ENCODE measurements around the gene FAM151B. TPM values are rescaled to one million over a fixed set of nuclear protein-coding genes. Genes with fewer than 3 reads are reported as not detected.
A peak's percentile ranks its signal among the peaks of the same experiment; 100 is the strongest.

The FAM151B gene
- total and polyA plus RNA-seq, 9 of the 15 experiments (the other 6 are each of a cell fraction or from before 2014, with no cell fraction given): 0.10 to 0.46 (median 0.22) TPM; not detected in 2

DNA sequence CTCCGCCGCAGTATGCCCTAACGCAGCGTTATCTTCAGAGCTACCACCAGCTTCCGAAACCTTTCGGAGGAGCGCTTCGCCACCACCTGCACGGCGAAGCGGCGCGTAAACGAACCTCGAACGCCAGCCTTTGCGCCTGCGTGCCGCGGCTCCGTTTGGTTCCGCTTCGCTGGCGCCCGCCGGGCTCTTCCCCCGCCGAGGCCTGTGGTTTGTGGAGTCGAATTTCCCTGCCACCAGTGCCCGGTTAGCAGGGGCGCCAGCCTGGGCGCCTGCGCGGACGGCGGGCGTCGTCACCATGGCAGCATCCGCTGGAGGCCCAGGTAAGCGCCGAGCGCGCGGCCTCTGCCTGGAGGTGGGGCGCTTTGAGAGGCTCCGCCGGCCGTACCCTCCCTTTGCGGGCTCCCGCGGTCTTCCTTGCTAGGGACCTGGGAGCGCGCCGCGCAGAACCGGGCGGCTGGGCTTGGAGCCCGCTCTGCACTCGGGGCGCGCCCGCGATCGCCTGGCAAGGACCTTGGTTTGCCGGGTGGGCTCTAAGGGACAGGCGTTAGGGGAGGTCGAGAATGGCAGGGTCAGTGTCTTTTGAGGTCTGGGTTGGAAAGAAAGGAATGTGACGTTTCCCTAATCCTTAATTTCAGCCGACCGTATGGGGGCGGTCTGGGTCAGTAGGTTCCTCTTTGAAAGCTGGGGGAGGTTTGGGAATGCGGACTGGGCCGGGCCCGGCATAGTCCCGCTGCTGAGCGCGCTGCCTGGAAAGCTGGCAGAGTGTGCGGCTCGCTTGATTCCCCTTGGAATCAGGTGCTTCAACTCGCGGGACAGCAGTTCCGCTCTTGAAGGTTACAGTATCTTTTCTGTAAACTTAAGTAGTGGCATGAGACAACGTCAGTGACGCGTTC is at the start of gene FAM151B (continued):
- TF ChIP-seq, protein P1, sequence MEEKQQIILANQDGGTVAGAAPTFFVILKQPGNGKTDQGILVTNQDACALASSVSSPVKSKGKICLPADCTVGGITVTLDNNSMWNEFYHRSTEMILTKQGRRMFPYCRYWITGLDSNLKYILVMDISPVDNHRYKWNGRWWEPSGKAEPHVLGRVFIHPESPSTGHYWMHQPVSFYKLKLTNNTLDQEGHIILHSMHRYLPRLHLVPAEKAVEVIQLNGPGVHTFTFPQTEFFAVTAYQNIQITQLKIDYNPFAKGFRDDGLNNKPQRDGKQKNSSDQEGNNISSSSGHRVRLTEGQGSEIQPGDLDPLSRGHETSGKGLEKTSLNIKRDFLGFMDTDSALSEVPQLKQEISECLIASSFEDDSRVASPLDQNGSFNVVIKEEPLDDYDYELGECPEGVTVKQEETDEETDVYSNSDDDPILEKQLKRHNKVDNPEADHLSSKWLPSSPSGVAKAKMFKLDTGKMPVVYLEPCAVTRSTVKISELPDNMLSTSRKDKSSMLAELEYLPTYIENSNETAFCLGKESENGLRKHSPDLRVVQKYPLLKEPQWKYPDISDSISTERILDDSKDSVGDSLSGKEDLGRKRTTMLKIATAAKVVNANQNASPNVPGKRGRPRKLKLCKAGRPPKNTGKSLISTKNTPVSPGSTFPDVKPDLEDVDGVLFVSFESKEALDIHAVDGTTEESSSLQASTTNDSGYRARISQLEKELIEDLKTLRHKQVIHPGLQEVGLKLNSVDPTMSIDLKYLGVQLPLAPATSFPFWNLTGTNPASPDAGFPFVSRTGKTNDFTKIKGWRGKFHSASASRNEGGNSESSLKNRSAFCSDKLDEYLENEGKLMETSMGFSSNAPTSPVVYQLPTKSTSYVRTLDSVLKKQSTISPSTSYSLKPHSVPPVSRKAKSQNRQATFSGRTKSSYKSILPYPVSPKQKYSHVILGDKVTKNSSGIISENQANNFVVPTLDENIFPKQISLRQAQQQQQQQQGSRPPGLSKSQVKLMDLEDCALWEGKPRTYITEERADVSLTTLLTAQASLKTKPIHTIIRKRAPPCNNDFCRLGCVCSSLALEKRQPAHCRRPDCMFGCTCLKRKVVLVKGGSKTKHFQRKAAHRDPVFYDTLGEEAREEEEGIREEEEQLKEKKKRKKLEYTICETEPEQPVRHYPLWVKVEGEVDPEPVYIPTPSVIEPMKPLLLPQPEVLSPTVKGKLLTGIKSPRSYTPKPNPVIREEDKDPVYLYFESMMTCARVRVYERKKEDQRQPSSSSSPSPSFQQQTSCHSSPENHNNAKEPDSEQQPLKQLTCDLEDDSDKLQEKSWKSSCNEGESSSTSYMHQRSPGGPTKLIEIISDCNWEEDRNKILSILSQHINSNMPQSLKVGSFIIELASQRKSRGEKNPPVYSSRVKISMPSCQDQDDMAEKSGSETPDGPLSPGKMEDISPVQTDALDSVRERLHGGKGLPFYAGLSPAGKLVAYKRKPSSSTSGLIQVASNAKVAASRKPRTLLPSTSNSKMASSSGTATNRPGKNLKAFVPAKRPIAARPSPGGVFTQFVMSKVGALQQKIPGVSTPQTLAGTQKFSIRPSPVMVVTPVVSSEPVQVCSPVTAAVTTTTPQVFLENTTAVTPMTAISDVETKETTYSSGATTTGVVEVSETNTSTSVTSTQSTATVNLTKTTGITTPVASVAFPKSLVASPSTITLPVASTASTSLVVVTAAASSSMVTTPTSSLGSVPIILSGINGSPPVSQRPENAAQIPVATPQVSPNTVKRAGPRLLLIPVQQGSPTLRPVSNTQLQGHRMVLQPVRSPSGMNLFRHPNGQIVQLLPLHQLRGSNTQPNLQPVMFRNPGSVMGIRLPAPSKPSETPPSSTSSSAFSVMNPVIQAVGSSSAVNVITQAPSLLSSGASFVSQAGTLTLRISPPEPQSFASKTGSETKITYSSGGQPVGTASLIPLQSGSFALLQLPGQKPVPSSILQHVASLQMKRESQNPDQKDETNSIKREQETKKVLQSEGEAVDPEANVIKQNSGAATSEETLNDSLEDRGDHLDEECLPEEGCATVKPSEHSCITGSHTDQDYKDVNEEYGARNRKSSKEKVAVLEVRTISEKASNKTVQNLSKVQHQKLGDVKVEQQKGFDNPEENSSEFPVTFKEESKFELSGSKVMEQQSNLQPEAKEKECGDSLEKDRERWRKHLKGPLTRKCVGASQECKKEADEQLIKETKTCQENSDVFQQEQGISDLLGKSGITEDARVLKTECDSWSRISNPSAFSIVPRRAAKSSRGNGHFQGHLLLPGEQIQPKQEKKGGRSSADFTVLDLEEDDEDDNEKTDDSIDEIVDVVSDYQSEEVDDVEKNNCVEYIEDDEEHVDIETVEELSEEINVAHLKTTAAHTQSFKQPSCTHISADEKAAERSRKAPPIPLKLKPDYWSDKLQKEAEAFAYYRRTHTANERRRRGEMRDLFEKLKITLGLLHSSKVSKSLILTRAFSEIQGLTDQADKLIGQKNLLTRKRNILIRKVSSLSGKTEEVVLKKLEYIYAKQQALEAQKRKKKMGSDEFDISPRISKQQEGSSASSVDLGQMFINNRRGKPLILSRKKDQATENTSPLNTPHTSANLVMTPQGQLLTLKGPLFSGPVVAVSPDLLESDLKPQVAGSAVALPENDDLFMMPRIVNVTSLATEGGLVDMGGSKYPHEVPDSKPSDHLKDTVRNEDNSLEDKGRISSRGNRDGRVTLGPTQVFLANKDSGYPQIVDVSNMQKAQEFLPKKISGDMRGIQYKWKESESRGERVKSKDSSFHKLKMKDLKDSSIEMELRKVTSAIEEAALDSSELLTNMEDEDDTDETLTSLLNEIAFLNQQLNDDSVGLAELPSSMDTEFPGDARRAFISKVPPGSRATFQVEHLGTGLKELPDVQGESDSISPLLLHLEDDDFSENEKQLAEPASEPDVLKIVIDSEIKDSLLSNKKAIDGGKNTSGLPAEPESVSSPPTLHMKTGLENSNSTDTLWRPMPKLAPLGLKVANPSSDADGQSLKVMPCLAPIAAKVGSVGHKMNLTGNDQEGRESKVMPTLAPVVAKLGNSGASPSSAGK (IDR thresholded peaks at IDR 0.05): peak; percentile 41; the same call in 1 of the 2 replicates
- TF ChIP-seq ZNF24 (IDR thresholded peaks at IDR 0.05) (no peak), RBFOX2 (IDR thresholded peaks at IDR 0.05; ENCODE audit: low read depth, low read length) (0 out of 2 replicates have a peak, but pooled peaks have one; percentile 24), ASH1L (IDR thresholded peaks at IDR 0.05; ENCODE audit: borderline replicate concordance, low read depth, partially characterized antibody) (no peak), CBX5 (IDR thresholded peaks at IDR 0.05; ENCODE audit: borderline replicate concordance, low read depth) (no peak), POLR2G (IDR thresholded peaks at IDR 0.05; ENCODE audit: low read depth, low read length) (peak; percentile 39; the same call in 1 of the 2 replicates), U2AF1 (optimal IDR thresholded peaks at IDR 0.05; ENCODE audit: low read depth, low read length) (no peak), ZFX (CRISPR knock-in tag; IDR thresholded peaks at IDR 0.05) (peak; percentile 62), ZNF184 (CRISPR knock-in tag; IDR thresholded peaks at IDR 0.05) (0 out of 2 replicates have a peak, but pooled peaks have one; percentile 11), THRAP3 (IDR thresholded peaks at IDR 0.05; ENCODE audit: borderline replicate concordance) (no peak), POLR3G (IDR thresholded peaks at IDR 0.05; ENCODE audit: extremely low read depth, insufficient read length, insufficient replicate concordance) (no peak), SNIP1 (IDR thresholded peaks at IDR 0.05; ENCODE audit: low read depth) (no peak), JUNB (CRISPR knock-in tag; conservative IDR thresholded peaks at IDR 0.05) (no peak)
- TF ChIP-seq, protein P2, sequence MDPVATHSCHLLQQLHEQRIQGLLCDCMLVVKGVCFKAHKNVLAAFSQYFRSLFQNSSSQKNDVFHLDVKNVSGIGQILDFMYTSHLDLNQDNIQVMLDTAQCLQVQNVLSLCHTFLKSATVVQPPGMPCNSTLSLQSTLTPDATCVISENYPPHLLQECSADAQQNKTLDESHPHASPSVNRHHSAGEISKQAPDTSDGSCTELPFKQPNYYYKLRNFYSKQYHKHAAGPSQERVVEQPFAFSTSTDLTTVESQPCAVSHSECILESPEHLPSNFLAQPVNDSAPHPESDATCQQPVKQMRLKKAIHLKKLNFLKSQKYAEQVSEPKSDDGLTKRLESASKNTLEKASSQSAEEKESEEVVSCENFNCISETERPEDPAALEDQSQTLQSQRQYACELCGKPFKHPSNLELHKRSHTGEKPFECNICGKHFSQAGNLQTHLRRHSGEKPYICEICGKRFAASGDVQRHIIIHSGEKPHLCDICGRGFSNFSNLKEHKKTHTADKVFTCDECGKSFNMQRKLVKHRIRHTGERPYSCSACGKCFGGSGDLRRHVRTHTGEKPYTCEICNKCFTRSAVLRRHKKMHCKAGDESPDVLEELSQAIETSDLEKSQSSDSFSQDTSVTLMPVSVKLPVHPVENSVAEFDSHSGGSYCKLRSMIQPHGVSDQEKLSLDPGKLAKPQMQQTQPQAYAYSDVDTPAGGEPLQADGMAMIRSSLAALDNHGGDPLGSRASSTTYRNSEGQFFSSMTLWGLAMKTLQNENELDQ (CRISPR knock-in tag; IDR thresholded peaks at IDR 0.05; ENCODE audit: borderline replicate concordance): no peak
